ENCODE measurements around the gene ZNF276. TPM values are rescaled to one million over a fixed set of nuclear protein-coding genes. Genes with fewer than 3 reads are reported as not detected.

ZNF276 gene
- polyA plus RNA-seq, 1 of the 3 experiments (the other 2 are of a cell fraction): 24.9 TPM

DNA sequence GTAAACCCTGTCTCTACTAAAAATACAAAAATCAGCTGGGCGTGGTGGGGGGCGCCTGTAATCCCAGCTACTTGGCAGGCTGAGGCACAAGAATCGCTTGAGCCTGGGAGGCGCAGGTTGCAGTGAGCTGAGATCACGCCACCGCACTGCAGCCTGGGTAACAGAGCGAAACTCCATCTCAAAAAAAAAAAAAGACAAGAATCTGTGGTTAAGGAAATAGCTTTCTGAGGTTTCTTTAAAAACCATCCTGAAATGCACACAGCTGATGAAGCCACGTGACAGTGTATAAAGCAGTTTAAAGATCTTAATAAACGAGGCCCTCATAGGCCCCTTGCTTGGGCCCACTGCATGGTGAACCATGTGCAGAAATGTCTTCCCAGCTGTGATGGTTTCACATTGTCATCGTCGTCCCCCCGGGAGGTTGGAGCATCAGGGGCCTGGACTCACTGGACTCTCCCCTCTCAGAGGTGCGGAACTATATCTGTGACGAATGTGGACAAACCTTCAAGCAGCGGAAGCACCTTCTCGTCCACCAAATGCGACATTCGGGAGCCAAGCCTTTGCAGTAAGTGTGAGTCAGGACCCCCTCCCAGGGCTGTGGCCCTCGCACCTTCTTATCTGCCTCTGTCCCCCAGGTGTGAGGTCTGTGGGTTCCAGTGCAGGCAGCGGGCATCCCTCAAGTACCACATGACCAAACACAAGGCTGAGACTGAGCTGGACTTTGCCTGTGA is 16.2 kb downstream of the ZNF276 start:
- Histone ChIP-seq H3K4me2 (no peak overlapping the region), H3K79me2 (ENCODE audit: insufficient read depth) (peaks cover 17% of the 10 kb centered on the region; the same call in 1 of the 2 replicates), H3F3A (replicated peaks; ENCODE audit: insufficient read depth) (peaks cover 20% of the 10 kb centered on the region), H3K9ac (no peak overlapping the region), H3K4me1 (ENCODE audit: control insufficient read depth in 1 of 2, insufficient read depth in 2 of 2, low read depth in 1 of 2, low read length in 1 of 2) (no peaks in the 10 kb centered on the region), H3K9me2 (no peaks in the 10 kb centered on the region), H3K27me3 (ENCODE audit: insufficient read depth) (no peaks in the 10 kb centered on the region), H3K4me3 (ENCODE audit: low read depth in 2 of 2, low read length in 1 of 2) (no peak overlapping the region), H3K9me3 (no peaks in the 10 kb centered on the region), H4K20me1 (ENCODE audit: insufficient read depth) (no peaks in the 10 kb centered on the region; the same call in 1 of the 2 replicates), H3K27ac (ENCODE audit: low read depth in 2 of 2, low read length in 1 of 2) (no peak overlapping the region), H3K36me3 (replicated peaks in 1 of 2; ENCODE audit: control insufficient read depth in 1 of 2, insufficient read depth in 2 of 2, low read length in 1 of 2) (peaks cover 51 to 63% of the 10 kb centered on the region in 2 experiments), H2AFZ (ENCODE audit: low read depth) (no peak overlapping the region)
- POLR2A ChIA-PET: interaction anchor here (0.7 kb wide), 1 partner anchor 9 kb away, joined by 3 read pairs; no protein-coding TSS in a partner anchor
- DNase-seq: no peak
- CTCF ChIA-PET: interaction anchor here (0.8 to 1.7 kb wide), 3 partner anchors 16 to 123 kb away, joined by 3 to 5 read pairs (median 4); no protein-coding TSS in a partner anchor
- TF ChIP-seq, protein P1, sequence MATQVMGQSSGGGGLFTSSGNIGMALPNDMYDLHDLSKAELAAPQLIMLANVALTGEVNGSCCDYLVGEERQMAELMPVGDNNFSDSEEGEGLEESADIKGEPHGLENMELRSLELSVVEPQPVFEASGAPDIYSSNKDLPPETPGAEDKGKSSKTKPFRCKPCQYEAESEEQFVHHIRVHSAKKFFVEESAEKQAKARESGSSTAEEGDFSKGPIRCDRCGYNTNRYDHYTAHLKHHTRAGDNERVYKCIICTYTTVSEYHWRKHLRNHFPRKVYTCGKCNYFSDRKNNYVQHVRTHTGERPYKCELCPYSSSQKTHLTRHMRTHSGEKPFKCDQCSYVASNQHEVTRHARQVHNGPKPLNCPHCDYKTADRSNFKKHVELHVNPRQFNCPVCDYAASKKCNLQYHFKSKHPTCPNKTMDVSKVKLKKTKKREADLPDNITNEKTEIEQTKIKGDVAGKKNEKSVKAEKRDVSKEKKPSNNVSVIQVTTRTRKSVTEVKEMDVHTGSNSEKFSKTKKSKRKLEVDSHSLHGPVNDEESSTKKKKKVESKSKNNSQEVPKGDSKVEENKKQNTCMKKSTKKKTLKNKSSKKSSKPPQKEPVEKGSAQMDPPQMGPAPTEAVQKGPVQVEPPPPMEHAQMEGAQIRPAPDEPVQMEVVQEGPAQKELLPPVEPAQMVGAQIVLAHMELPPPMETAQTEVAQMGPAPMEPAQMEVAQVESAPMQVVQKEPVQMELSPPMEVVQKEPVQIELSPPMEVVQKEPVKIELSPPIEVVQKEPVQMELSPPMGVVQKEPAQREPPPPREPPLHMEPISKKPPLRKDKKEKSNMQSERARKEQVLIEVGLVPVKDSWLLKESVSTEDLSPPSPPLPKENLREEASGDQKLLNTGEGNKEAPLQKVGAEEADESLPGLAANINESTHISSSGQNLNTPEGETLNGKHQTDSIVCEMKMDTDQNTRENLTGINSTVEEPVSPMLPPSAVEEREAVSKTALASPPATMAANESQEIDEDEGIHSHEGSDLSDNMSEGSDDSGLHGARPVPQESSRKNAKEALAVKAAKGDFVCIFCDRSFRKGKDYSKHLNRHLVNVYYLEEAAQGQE (IDR thresholded peaks at IDR 0.05; ENCODE audit: low read depth, low read length): no peak
- no peak for TF ChIP-seq MEF2A (IDR thresholded peaks at IDR 0.05; ENCODE audit: borderline replicate concordance, low read depth)
- WGBS (ENCODE audit: low lambda C conversion rate): 97% methylated on average over 19 of the region's 20 CpGs

DNA sequence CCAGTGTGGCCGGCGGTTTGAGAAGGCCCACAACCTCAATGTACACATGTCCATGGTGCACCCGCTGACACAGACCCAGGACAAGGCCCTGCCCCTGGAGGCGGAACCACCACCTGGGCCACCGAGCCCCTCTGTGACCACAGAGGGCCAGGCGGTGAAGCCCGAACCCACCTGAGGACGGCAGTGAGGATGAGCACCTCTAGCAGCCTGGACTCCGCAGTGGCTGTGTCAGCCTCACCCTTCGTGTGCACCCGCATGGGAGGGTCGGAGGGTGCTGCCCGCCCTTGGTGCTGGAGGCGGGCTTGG is 16.7 kb downstream of the ZNF276 start:
- no peak for TF ChIP-seq YY1 (IDR thresholded peaks at IDR 0.05; ENCODE audit: low read depth)
- no peak for TF ChIP-seq SIN3A (IDR thresholded peaks at IDR 0.05; ENCODE audit: borderline replicate concordance, low read depth, low read length)
- TF ChIP-seq TAF1 (IDR thresholded peaks at IDR 0.05; ENCODE audit: borderline replicate concordance, low read depth, low read length): no peak
- TF ChIP-seq, protein P2, sequence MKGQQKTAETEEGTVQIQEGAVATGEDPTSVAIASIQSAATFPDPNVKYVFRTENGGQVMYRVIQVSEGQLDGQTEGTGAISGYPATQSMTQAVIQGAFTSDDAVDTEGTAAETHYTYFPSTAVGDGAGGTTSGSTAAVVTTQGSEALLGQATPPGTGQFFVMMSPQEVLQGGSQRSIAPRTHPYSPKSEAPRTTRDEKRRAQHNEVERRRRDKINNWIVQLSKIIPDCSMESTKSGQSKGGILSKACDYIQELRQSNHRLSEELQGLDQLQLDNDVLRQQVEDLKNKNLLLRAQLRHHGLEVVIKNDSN (IDR thresholded peaks at IDR 0.05; ENCODE audit: borderline replicate concordance, low read depth): no peak
- TF ChIP-seq, protein P1 (IDR thresholded peaks at IDR 0.05; ENCODE audit: low read depth, low read length): no peak
- TF ChIP-seq CHD2 (IDR thresholded peaks at IDR 0.05; ENCODE audit: low read length, partially characterized antibody): no peak
- TF ChIP-seq NFIC (IDR thresholded peaks at IDR 0.05; ENCODE audit: borderline replicate concordance): no peak
- no peak for TF ChIP-seq SMC3 (IDR thresholded peaks at IDR 0.05; ENCODE audit: low read depth, low read length)
- no peak for TF ChIP-seq RCOR1 (IDR thresholded peaks at IDR 0.05; ENCODE audit: low read length)
- no peak for TF ChIP-seq MXI1 (IDR thresholded peaks at IDR 0.05; ENCODE audit: low read depth, low read length)
- TF ChIP-seq RXRA (IDR thresholded peaks at IDR 0.05; ENCODE audit: borderline replicate concordance, low read depth): no peak
- TF ChIP-seq POLR2AphosphoS5 (IDR thresholded peaks at IDR 0.05; ENCODE audit: low read depth, low read length): no peak; the same call in 1 of the 2 replicates
- Histone ChIP-seq H3K9me2 (no peaks in the 10 kb centered on the region), H2AFZ (ENCODE audit: low read depth) (no peak overlapping the region), H3K27ac (ENCODE audit: low read depth in 2 of 2, low read length in 1 of 2) (no peak overlapping the region), H3K9ac (no peak overlapping the region), H3K4me3 (ENCODE audit: low read depth in 2 of 2, low read length in 1 of 2) (no peak overlapping the region), H3K4me1 (ENCODE audit: control insufficient read depth in 1 of 2, insufficient read depth in 2 of 2, low read depth in 1 of 2, low read length in 1 of 2) (no peaks in the 10 kb centered on the region; a peak in 1 of 4 replicates), H4K20me1 (ENCODE audit: insufficient read depth) (no peaks in the 10 kb centered on the region; the same call in 1 of the 2 replicates), H3K4me2 (no peak overlapping the region), H3K27me3 (ENCODE audit: insufficient read depth) (no peaks in the 10 kb centered on the region), H3K9me3 (no peaks in the 10 kb centered on the region), H3K79me2 (ENCODE audit: insufficient read depth) (peaks cover 17% of the 10 kb centered on the region; the same call in 1 of the 2 replicates), H3F3A (replicated peaks; ENCODE audit: insufficient read depth) (peaks cover 20% of the 10 kb centered on the region), H3K36me3 (replicated peaks in 1 of 2; ENCODE audit: control insufficient read depth in 1 of 2, insufficient read depth in 2 of 2, low read length in 1 of 2) (peaks cover 51 to 61% of the 10 kb centered on the region in 2 experiments)
- ChIA-PET POLR2A (no interaction called here), CTCF (interaction anchor here (0.7 to 1.4 kb wide), 2 partner anchors 15 to 32 kb away, joined by 3 to 4 read pairs; no protein-coding TSS in a partner anchor)
- no peak for DNase-seq
- no CpG with 5 or more reads among the region's 14 CpGs for WGBS (ENCODE audit: low lambda C conversion rate)

All from SK-N-SH (cell line).